IPS-NIHi11 (cell line): ENCODE measurements around the gene SLC30A7.
A peak's percentile ranks its signal among the peaks of the same experiment; 100 is the strongest.
"Not testable (repeated sequence)": the region's sequence is repeated elsewhere in the genome, so short reads cannot be mapped to it uniquely, and the experiment has no call there.

Source experiments
- DNase-seq: peaks from one replicate; pipeline ENCODE4 v3.0.0; 2012; ENCODE audit warnings: mixed read lengths, low spot score

Gene SLC30A7

GRCh38 chr1:100895540-100896480 lies at the start of gene SLC30A7:
Gene SLC30A7, plus strand, starts transcription at chr1:100896090. Its CDS starts 173 bp downstream, at chr1:100896263.
- peak; percentile 92 for DNase-seq

GRCh38 chr1:100847361-100848082 lies 48.4 kb upstream of the SLC30A7 start:
- DNase-seq: no peak

GRCh38 chr1:100851726-100852125 lies 44.2 kb upstream of the SLC30A7 start:
- DNase-seq: no peak

- no peak for DNase-seq
Measured at GRCh38 chr1:100852976-100853375, 42.9 kb upstream of the SLC30A7 start.

GRCh38 chr1:100855116-100855515 lies 40.8 kb upstream of the SLC30A7 start:
- not testable (repeated sequence) for DNase-seq

GRCh38 chr1:100860397-100860991 lies 35.4 kb upstream of the SLC30A7 start:
- DNase-seq: peak; percentile 36

- no peak for DNase-seq
Measured at GRCh38 chr1:100861379-100861778, 34.5 kb upstream of the SLC30A7 start.

GRCh38 chr1:100862591-100862990 lies 33.3 kb upstream of the SLC30A7 start:
- no peak for DNase-seq

- DNase-seq: peak; percentile 15
Measured at GRCh38 chr1:100866041-100866900, 29.6 kb upstream of the SLC30A7 start.

GRCh38 chr1:100866901-100867206 lies 29.0 kb upstream of the SLC30A7 start:
- no peak for DNase-seq

- no peak for DNase-seq
Measured at GRCh38 chr1:100868364-100868995, 27.4 kb upstream of the SLC30A7 start.

GRCh38 chr1:100869996-100870395 lies 25.9 kb upstream of the SLC30A7 start:
- no peak for DNase-seq

GRCh38 chr1:100874433-100874832 lies 21.5 kb upstream of the SLC30A7 start:
- no peak for DNase-seq

GRCh38 chr1:100875228-100875627 lies 20.7 kb upstream of the SLC30A7 start:
- DNase-seq: no peak

- no peak for DNase-seq
Measured at GRCh38 chr1:100876291-100876690, 19.6 kb upstream of the SLC30A7 start.

GRCh38 chr1:100879422-100879821 lies 16.5 kb upstream of the SLC30A7 start:
- DNase-seq: no peak

GRCh38 chr1:100881687-100882086 lies 14.2 kb upstream of the SLC30A7 start:
- DNase-seq: no peak

GRCh38 chr1:100882698-100883097 lies 13.2 kb upstream of the SLC30A7 start:
- no peak for DNase-seq

GRCh38 chr1:100883963-100884362 lies 11.9 kb upstream of the SLC30A7 start:
- no peak for DNase-seq

- DNase-seq: not testable (repeated sequence)
Measured at GRCh38 chr1:100889007-100889406, 6.9 kb upstream of the SLC30A7 start.

GRCh38 chr1:100889869-100890482 lies 5.9 kb upstream of the SLC30A7 start:
- DNase-seq: not testable (repeated sequence)
